SHP77 (cell line): ENCODE results near the gene MC1R.
"Not testable (repeated sequence)": the region's sequence is repeated elsewhere in the genome, so short reads cannot be mapped to it uniquely, and the experiment has no call there.

Experiments used
- DNase-seq, 2 experiments: peaks; one replicate each; lab custom pipeline; 2025; lab: John Stamatoyannopoulos, UW

Gene MC1R

GRCh38 chr16:89962754-89963498, 44.3 kb downstream of the MC1R start:
- no peak for DNase-seq

GRCh38 chr16:89964201-89964600, 45.5 kb downstream of the MC1R start:
- no peak for DNase-seq

- DNase-seq, result no peak
These were observed 47.0 kb downstream of the MC1R start for GRCh38 chr16:89965447-89966225.

GRCh38 chr16:89966756-89967155, 48.1 kb downstream of the MC1R start:
- DNase-seq, result no peak

- not testable (repeated sequence) for DNase-seq
These were observed 48.8 kb downstream of the MC1R start for GRCh38 chr16:89967436-89967835.

DNA sequence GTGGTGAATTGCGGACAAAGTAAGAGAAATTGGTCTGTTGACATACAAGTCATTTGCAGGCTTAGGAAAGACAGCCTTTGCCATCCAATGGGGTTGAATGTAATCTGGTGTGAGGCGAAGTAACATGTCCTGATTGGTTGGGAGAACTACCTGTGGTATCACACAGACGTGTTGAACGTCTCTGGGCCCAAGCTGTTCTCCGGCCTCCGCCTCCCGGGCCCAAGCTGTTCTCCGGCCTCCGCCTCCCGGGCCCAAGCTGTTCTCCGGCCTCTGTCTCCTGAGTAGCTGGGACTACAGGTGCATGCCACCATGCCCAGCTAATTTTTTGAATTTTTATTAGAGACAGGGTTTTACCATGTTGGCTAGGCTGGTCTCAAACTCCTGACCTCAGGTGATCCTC, 49.4 kb downstream of the MC1R start:
- DNase-seq, result not testable (repeated sequence)

GRCh38 chr16:89969741-89970410, 51.2 kb downstream of the MC1R start:
- no peak for DNase-seq
